K562 (cell line): Measurements from ENCODE around the gene KCNK3. TPM values are rescaled to one million over a fixed set of nuclear protein-coding genes. Genes with fewer than 3 reads are reported as not detected.
A peak's percentile ranks its signal among the peaks of the same experiment; 100 is the strongest.

Source experiments
- BCL6 ChIP-seq: fragments of 250-450 bp; sonication (Bioruptor Pico); IDR thresholded peaks from 2 replicates; pipeline ENCODE4 v1.4.0; 2020
- BCOR ChIP-seq: fragments of 450-650 bp; IDR thresholded peaks from 2 replicates; pipeline ENCODE4 v1.6.1; 2016
- CEBPB ChIP-seq: fragments of 450-650 bp; IDR thresholded peaks from 2 replicates; pipeline ENCODE4 v1.6.1; 2016; ENCODE audit warnings: missing genetic modification characterization, missing compliant biosample characterization
- CTCF ChIP-seq, 3 experiments: IDR thresholded peaks in 2 of 3; conservative IDR thresholded peaks in 1 of 3; 2 replicates each; pipeline ENCODE4 v1.5.1; 2011 to 2012; ENCODE audit warnings: low read length in 3 of 3, mild to moderate bottlenecking in 3 of 3, control low read depth in 2 of 3, improper control_type of control experiment in 1 of 3, inconsistent platforms in 1 of 3, low read depth in 1 of 3, mixed read lengths in 1 of 3, moderate library complexity in 1 of 3; ENCODE audit not compliant: insufficient read depth in 2 of 3
- GABPB2 ChIP-seq: fragments of 250-450 bp; sonication (Bioruptor Pico); conservative IDR thresholded peaks from 2 replicates; pipeline ENCODE4 v1.5.1; 2021; ENCODE audit warnings: mild to moderate bottlenecking
- GMEB1 ChIP-seq: fragments of 250-450 bp; sonication (Bioruptor Pico); IDR thresholded peaks from 2 replicates; pipeline ENCODE4 v1.4.0; 2020; ENCODE audit warnings: mild to moderate bottlenecking
- HEY1 ChIP-seq: fragments of 250-450 bp; sonication (Bioruptor Pico); IDR thresholded peaks from 2 replicates; pipeline ENCODE4 v1.5.0; 2020; ENCODE audit warnings: mild to moderate bottlenecking, moderate library complexity, borderline replicate concordance
- HNRNPH1 ChIP-seq: fragments of 200-400 bp; formaldehyde crosslinking; optimal IDR thresholded peaks from 2 replicates; pipeline ENCODE3; 2017; ENCODE audit warnings: low read depth, mild to moderate bottlenecking, low read length, moderate library complexity
- HSF4 ChIP-seq: fragments of 250-450 bp; sonication (Bioruptor Pico); IDR thresholded peaks from 2 replicates; pipeline ENCODE4 v2.1.2; 2022; ENCODE audit warnings: mild to moderate bottlenecking, moderate library complexity, borderline replicate concordance
- MAX ChIP-seq: sonication (generic); formaldehyde crosslinking; IDR thresholded peaks from 2 replicates; pipeline ENCODE4 v1.9.0; 2022; ENCODE audit warnings: mild to moderate bottlenecking, missing genetic modification reagents
- NCOA4 ChIP-seq: fragments of 450-650 bp; IDR thresholded peaks from 2 replicates; pipeline ENCODE4 v1.6.1; 2018; ENCODE audit warnings: mild to moderate bottlenecking; ENCODE audit not compliant: partially characterized antibody
- PHF8 ChIP-seq: fragments of 200-600 bp; sonication (generic); IDR thresholded peaks from 2 replicates; pipeline ENCODE4 v1.6.1; 2012; ENCODE audit warnings: mixed run types, mild to moderate bottlenecking, inconsistent platforms, low read length, moderate library complexity, borderline replicate concordance
- POLR3G ChIP-seq: IDR thresholded peaks from 2 replicates; pipeline ENCODE4 v1.6.1; 2011; ENCODE audit not compliant: insufficient read length, insufficient replicate concordance; ENCODE audit errors: extremely low read depth
- RFX1 ChIP-seq: fragments of 450-650 bp; IDR thresholded peaks from 2 replicates; pipeline ENCODE4 v1.6.1; 2016; ENCODE audit warnings: mild to moderate bottlenecking, moderate library complexity
- TAF15 ChIP-seq: fragments of 200-400 bp; formaldehyde crosslinking; IDR thresholded peaks from 2 replicates; pipeline ENCODE4 v1.6.1; 2017; ENCODE audit warnings: mild to moderate bottlenecking, low read depth, low read length, moderate library complexity
- ZMIZ1 ChIP-seq, 2 experiments: fragments of 150-350 bp in 1 of 2; IDR thresholded peaks; 2 replicates each; pipeline ENCODE4 v1.6.1; 2012 to 2016; ENCODE audit warnings: low read depth in 2 of 2, low read length in 2 of 2, mild to moderate bottlenecking in 1 of 2, moderate library complexity in 1 of 2
- ZNF445 ChIP-seq: fragments of 250-450 bp; sonication (Bioruptor Pico); IDR thresholded peaks from 2 replicates; pipeline ENCODE4 v1.4.0; 2020; ENCODE audit warnings: low read depth, mild to moderate bottlenecking, moderate library complexity
- ZNF75A ChIP-seq: fragments of 450-650 bp; formaldehyde crosslinking; IDR thresholded peaks from 2 replicates; pipeline ENCODE4 v1.4.0; 2020; ENCODE audit warnings: mild to moderate bottlenecking
- polyA plus RNA-seq, 8 experiments: library from polyadenylated mRNA; depleted of rRNA in 4 of 8; stranded (reverse) in 5 of 8; unstranded in 3 of 8; fragments of >200 nt; fragmentation: Nextera tagmentation in 2 of 8; fragmentation: Illumina TruSeq in 1 of 8; extraction: Ambion mirVana in 2 of 8; extraction: Trizol in 1 of 8; gene quantifications; 2 replicates each; pipeline versions ENCODE4 v1.2.1 to v1.2.3, GENCODE V29; 2011 to 2014; ENCODE audit warnings: inconsistent platforms in 1 of 8, missing spikeins in 1 of 8
- total RNA-seq, 7 experiments: library from RNA; depleted of rRNA in 6 of 7; stranded (reverse); fragments of >200 nt in 6 of 7; fragmentation: Illumina TruSeq in 2 of 7; extraction: Trizol in 2 of 7; gene quantifications; 2 replicates each; pipeline versions ENCODE4 v1.2.1 to v1.2.3, GENCODE V29; 2011 to 2021; ENCODE audit warnings: low replicate concordance in 1 of 7

KCNK3 gene
- total and polyA plus RNA-seq, 9 of the 15 experiments (the other 6 are each of a cell fraction or from before 2014, with no cell fraction given) = 0.01 to 0.20 (median 0.07) TPM; not detected in 5

- TF ChIP-seq CTCF (IDR thresholded peaks at IDR 0.05 in 2 of 3, conservative IDR thresholded peaks at IDR 0.05 in 1 of 3; ENCODE audit: insufficient read depth in 2 of 3, low read depth in 1 of 3, low read length in 3 of 3) (no peak), ZNF445 (CRISPR knock-in tag) (no peak), GABPB2 (no peak; the same call in 1 of the 2 replicates), RFX1 (peak; percentile 59), ZMIZ1 (IDR thresholded peaks at IDR 0.05; ENCODE audit: low read depth in 2 of 2, low read length in 2 of 2) (no peak), TAF15 (no peak), CEBPB (tag) (peak; percentile 64), HEY1 (CRISPR knock-in tag) (no peak), HSF4 (CRISPR knock-in tag) (no peak), PHF8 (peak; percentile 16; the same call in 1 of the 2 replicates), BCOR (no peak), NCOA4 (no peak), POLR3G (no peak), HNRNPH1 (no peak), ZNF75A (no peak), MAX (no peak; the same call in 1 of the 2 replicates), GMEB1 (CRISPR knock-in tag) (no peak), BCL6 (CRISPR knock-in tag) (peak; percentile 6; the same call in 1 of the 2 replicates)
Observed at GRCh38 chr2:26757873-26758789, 65.6 kb downstream of the KCNK3 start (continued).
